HG03066 (cell line): ENCODE data around the gene DUOX1.
"Not testable (repeated sequence)": the region's sequence is repeated elsewhere in the genome, so short reads cannot be mapped to it uniquely, and the experiment has no call there.

ENCODE experiments used
- ATAC-seq: cut with Tn5 transposase; IDR thresholded peaks from one replicate; pipeline ENCODE4 v1.9.1; 2021; ENCODE audit warnings: low read depth; ENCODE audit not compliant: unreplicated experiment

Gene DUOX1

GRCh38 chr15:45129651-45130129, at the start of gene DUOX1, which contains the start of gene DUOXA1:
Gene DUOX1 (plus strand): TSS chr15:45129994. CDS start chr15:45131967, 1,973 bp downstream.
Gene DUOXA1 (minus strand): TSS chr15:45129879. CDS start chr15:45123014, 6,865 bp downstream.
- no peak for ATAC-seq

GRCh38 chr15:45080593-45080992, 49.2 kb upstream of the DUOX1 start:
- not testable (repeated sequence) for ATAC-seq

- not testable (repeated sequence) for ATAC-seq
Measured at GRCh38 chr15:45082412-45082811, 47.4 kb upstream of the DUOX1 start.

- no peak for ATAC-seq
Measured at GRCh38 chr15:45083223-45083622, 46.6 kb upstream of the DUOX1 start.

GRCh38 chr15:45084163-45084562, 45.6 kb upstream of the DUOX1 start:
- no peak for ATAC-seq

GRCh38 chr15:45087513-45087912, 42.3 kb upstream of the DUOX1 start:
- ATAC-seq: no peak

- no peak for ATAC-seq
Measured at GRCh38 chr15:45088801-45089711, 40.7 kb upstream of the DUOX1 start.

- ATAC-seq: no peak
Measured at GRCh38 chr15:45089712-45090373, 40.0 kb upstream of the DUOX1 start.

GRCh38 chr15:45091161-45091560, 38.6 kb upstream of the DUOX1 start:
- ATAC-seq: no peak

- ATAC-seq: no peak
Measured at GRCh38 chr15:45091576-45091975, 38.2 kb upstream of the DUOX1 start.

- no peak for ATAC-seq
Measured at GRCh38 chr15:45093013-45093412, 36.8 kb upstream of the DUOX1 start.

- no peak for ATAC-seq
Measured at GRCh38 chr15:45093622-45094357, 36.0 kb upstream of the DUOX1 start.

GRCh38 chr15:45094358-45094730, 35.5 kb upstream of the DUOX1 start:
- no peak for ATAC-seq

- no peak for ATAC-seq
Measured at GRCh38 chr15:45095661-45096060, 34.1 kb upstream of the DUOX1 start.

GRCh38 chr15:45097466-45097865, 32.3 kb upstream of the DUOX1 start:
- no peak for ATAC-seq

GRCh38 chr15:45099549-45100165, 30.1 kb upstream of the DUOX1 start:
- no peak for ATAC-seq

- no peak for ATAC-seq
Measured at GRCh38 chr15:45100884-45101625, 28.7 kb upstream of the DUOX1 start.

- ATAC-seq: no peak
Measured at GRCh38 chr15:45101749-45102148, 28.0 kb upstream of the DUOX1 start.

GRCh38 chr15:45102226-45102625, 27.6 kb upstream of the DUOX1 start:
- ATAC-seq: no peak

GRCh38 chr15:45104170-45104569, 25.6 kb upstream of the DUOX1 start:
- ATAC-seq: not testable (repeated sequence)
